Panc1 (cell line): ENCODE results near the gene KCNMA1.

Experiments
- TF ChIP-seq, protein P1 (sequence below): fragments of 450-650 bp; IDR thresholded peaks from 2 replicates; pipeline ENCODE4 v1.5.1; 2017; ENCODE audit warnings: mild to moderate bottlenecking
- TF ChIP-seq, protein P2 (sequence below), 2 experiments: IDR thresholded peaks; 2 replicates each; pipeline ENCODE4 v1.6.1; 2011 to 2012; ENCODE audit warnings: low read depth in 2 of 2, control low read depth in 1 of 2, low read length in 1 of 2, mild to moderate bottlenecking in 1 of 2, moderate library complexity in 1 of 2; ENCODE audit not compliant: insufficient read depth in 1 of 2

DNA sequence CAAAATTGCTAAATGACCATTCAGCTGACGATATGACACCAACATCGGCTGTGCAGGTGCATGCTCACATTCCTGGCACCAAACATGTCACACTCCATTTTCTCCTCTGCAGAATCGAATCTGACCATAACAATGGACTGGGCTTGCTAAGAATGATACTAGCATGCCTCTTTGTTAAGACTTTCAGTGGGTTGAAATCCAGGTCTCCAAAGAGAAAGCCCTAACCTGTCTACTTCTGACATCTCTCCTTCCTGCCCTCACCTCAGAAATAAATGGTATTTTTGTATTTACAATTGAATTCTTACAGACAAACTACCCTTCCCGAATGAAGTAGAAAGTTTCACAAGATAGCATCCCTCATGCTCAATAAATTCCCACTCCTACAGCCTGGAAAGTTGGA lies 373.9 kb downstream of the KCNMA1 start:
- TF ChIP-seq, protein P1, sequence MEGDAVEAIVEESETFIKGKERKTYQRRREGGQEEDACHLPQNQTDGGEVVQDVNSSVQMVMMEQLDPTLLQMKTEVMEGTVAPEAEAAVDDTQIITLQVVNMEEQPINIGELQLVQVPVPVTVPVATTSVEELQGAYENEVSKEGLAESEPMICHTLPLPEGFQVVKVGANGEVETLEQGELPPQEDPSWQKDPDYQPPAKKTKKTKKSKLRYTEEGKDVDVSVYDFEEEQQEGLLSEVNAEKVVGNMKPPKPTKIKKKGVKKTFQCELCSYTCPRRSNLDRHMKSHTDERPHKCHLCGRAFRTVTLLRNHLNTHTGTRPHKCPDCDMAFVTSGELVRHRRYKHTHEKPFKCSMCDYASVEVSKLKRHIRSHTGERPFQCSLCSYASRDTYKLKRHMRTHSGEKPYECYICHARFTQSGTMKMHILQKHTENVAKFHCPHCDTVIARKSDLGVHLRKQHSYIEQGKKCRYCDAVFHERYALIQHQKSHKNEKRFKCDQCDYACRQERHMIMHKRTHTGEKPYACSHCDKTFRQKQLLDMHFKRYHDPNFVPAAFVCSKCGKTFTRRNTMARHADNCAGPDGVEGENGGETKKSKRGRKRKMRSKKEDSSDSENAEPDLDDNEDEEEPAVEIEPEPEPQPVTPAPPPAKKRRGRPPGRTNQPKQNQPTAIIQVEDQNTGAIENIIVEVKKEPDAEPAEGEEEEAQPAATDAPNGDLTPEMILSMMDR: no peak
- TF ChIP-seq, protein P2, sequence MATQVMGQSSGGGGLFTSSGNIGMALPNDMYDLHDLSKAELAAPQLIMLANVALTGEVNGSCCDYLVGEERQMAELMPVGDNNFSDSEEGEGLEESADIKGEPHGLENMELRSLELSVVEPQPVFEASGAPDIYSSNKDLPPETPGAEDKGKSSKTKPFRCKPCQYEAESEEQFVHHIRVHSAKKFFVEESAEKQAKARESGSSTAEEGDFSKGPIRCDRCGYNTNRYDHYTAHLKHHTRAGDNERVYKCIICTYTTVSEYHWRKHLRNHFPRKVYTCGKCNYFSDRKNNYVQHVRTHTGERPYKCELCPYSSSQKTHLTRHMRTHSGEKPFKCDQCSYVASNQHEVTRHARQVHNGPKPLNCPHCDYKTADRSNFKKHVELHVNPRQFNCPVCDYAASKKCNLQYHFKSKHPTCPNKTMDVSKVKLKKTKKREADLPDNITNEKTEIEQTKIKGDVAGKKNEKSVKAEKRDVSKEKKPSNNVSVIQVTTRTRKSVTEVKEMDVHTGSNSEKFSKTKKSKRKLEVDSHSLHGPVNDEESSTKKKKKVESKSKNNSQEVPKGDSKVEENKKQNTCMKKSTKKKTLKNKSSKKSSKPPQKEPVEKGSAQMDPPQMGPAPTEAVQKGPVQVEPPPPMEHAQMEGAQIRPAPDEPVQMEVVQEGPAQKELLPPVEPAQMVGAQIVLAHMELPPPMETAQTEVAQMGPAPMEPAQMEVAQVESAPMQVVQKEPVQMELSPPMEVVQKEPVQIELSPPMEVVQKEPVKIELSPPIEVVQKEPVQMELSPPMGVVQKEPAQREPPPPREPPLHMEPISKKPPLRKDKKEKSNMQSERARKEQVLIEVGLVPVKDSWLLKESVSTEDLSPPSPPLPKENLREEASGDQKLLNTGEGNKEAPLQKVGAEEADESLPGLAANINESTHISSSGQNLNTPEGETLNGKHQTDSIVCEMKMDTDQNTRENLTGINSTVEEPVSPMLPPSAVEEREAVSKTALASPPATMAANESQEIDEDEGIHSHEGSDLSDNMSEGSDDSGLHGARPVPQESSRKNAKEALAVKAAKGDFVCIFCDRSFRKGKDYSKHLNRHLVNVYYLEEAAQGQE (IDR thresholded peaks at IDR 0.05; ENCODE audit: insufficient read depth in 1 of 2, low read depth in 2 of 2, low read length in 1 of 2): no peak
